GM19467 (cell line): ENCODE data around the gene TNS2.

Source experiments
- ATAC-seq: cut with Tn5 transposase; IDR thresholded peaks from one replicate; pipeline ENCODE4 v1.9.1; 2021; ENCODE audit warnings: mild to moderate bottlenecking, moderate library complexity; ENCODE audit not compliant: unreplicated experiment

TNS2 gene

GRCh38 chr12:53055471-53056266, 5.8 kb downstream of the TNS2 start:
- no peak for ATAC-seq

- no peak for ATAC-seq
Observed at GRCh38 chr12:53056296-53056695, 6.4 kb downstream of the TNS2 start.

- ATAC-seq, result no peak
Observed at GRCh38 chr12:53056901-53057300, 7.0 kb downstream of the TNS2 start.

GRCh38 chr12:53057816-53058500, 8.1 kb downstream of the TNS2 start:
- ATAC-seq, result no peak

GRCh38 chr12:53058674-53059433, 9.0 kb downstream of the TNS2 start:
- ATAC-seq, result no peak

- ATAC-seq, result no peak
Observed at GRCh38 chr12:53059434-53060063, 9.7 kb downstream of the TNS2 start.

- ATAC-seq, result no peak
Observed at GRCh38 chr12:53060064-53060720, 10.3 kb downstream of the TNS2 start.

- ATAC-seq, result no peak
Observed at GRCh38 chr12:53060721-53061276, 10.9 kb downstream of the TNS2 start.

GRCh38 chr12:53061404-53062010, 11.6 kb downstream of the TNS2 start:
- no peak for ATAC-seq

GRCh38 chr12:53062011-53062961, 12.4 kb downstream of the TNS2 start:
- no peak for ATAC-seq

- no peak for ATAC-seq
Observed at GRCh38 chr12:53062977-53063707, 13.3 kb downstream of the TNS2 start.

- ATAC-seq, result no peak
Observed at GRCh38 chr12:53063708-53064612, 14.1 kb downstream of the TNS2 start.

GRCh38 chr12:53064613-53065436, 15.0 kb downstream of the TNS2 start:
- ATAC-seq, result no peak

GRCh38 chr12:53065470-53065869, 15.6 kb downstream of the TNS2 start:
- no peak for ATAC-seq

GRCh38 chr12:53065975-53066931, 16.4 kb downstream of the TNS2 start:
- no peak for ATAC-seq
